HG03159 (cell line): ENCODE measurements around the gene COPS4.
"Not testable (repeated sequence)": the region's sequence is repeated elsewhere in the genome, so short reads cannot be mapped to it uniquely, and the experiment has no call there.

Experiments
- ATAC-seq: cut with Tn5 transposase; IDR thresholded peaks from one replicate; pipeline ENCODE4 v1.9.1; 2021; ENCODE audit warnings: mild to moderate bottlenecking, moderate library complexity; ENCODE audit not compliant: unreplicated experiment

The COPS4 gene

DNA sequence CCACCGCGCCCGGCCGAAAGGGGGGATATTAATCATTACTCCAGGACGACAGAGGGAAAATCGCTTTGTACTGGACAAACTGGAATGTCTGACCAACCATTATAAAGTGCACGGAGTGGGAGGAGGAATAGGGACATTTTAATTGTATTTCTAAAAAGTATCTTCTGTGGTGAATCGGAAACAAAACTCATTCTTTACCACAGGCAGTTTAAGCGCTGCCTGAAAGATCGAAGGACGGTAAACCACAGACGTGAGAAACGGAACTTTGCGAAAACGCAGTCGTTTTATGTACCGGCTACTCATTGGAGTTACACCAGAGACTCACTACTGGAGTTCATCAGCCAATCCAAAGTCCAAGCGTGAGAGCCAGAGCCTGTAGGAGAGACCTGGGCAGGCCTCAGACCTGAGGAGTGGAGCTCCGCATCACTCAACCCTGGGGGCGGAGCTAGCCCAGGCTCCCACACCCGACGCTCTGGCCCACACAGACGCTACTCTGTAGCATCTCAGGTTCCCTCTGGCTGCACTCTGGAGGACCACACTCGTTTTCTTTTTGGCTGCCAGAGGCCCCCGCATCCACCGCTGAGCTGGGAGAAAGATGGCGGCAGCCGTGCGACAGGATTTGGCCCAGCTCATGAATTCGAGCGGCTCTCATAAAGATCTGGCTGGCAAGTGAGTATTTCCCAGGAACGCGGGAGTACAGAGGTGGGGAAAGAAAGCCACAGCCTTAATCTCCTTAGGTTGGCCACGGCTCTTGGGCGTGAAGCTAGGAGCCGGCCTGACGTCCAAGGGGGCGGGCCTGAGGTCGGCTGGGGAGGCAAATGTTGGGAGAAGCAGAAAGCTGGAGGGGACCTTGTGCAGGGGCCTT lies at the start of gene COPS4:
COPS4 (plus strand) TSS at position 554 of the 865 bp plus-strand sequence; CDS start at position 596, 42 bp downstream.
- ATAC-seq, result peak; percentile 99

DNA sequence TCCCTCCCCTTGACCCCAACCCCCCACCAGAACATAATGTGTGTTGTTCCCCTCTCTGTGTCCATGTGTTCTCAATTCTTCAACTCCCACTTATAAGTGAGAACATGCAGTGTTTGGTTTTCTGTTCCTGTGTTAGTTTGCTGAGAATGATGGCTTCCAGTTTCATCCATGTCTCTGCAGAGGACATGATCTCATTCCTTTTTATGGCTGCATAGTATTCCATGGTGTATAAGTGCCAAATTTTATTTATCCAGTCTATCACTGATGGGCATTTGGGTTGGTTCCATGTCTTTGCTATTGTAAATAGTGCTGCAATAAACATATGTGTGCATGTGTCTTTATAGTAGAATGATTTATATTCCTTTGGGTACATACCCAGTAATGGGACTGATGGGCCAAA lies 47.5 kb upstream of the COPS4 start:
- ATAC-seq, result not testable (repeated sequence)

DNA sequence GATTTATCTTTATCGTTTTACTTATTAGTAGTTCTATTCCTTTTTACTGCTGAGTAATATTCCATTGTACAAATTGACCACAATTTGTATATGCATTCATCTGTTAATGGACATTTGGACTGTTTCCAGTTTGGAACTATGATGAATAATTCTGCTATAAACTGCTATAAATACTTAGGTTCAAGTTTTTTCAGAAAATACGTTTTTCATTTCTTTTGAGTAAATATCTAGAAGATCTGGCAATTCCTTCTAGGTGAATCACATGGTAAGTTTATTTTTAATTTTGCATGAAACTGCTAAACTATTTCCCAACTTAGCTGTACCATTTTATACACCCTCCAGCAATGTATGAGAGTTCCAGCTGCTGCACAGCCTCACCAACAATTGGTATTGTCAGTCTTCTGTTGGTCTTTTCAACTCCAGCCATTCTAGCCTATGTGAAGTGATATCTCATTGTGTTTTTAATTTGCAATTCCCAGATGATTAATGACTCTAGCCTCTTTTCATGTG lies 46.6 kb upstream of the COPS4 start:
- ATAC-seq, result no peak

DNA sequence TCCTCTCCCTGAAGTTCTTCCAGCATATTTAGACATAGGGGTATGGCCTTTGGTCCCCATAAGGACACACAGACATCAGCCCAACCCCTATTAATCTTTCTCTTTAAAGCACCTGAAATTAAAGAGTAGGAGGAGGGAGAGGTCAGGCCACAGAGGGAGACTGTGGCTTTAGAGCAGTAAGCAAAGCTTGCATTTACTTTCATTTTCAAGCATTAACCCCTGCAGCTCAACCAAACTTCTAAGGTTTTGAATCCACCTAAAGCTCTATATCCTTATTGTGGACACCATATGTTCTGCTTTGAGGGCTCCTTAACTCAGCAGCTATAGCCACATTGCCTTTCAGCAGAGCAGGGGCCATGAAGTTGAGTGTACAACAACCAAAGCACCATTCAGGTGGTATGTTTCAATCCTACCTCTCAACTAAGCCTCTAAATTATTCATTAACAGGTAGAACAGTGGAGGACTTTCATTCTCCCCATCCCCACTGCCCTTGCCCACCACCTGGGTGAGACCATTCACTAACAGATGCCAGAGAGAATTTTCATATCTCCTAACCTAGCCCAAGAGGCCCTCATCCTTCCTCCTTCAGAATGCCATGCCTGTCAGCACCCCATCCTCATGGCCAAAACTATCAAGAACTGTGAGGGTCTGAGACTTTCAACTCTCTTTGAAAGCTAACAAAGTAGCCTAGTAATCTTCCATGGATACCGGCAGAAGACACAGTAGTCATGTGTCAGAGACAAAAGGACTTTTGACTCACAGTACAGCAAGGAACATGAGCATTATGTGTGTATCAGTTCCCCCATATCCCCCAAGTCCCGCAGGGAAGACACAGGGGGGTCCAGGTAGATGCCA lies 45.2 kb upstream of the COPS4 start:
- ATAC-seq, result peak; percentile 83

DNA sequence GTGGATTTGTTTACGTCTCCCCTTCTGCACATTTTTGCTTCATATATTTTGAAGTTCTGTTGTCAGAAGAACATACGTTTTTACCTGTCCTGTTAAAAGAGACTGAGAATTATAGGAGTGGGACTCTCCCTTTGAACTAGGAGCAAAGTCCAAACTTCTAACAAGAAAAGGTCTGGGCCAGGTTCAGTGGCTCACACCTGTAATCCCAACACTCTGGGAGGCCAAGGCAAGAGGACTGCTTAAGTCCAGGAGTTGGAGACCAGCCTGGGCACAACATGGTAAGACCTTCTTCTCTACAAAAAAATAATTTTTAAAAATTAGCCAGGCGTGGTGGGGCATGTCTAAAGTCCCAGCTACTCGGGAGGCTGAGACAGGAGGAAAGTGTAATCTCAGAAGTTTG lies 40.1 kb upstream of the COPS4 start:
- no peak for ATAC-seq

DNA sequence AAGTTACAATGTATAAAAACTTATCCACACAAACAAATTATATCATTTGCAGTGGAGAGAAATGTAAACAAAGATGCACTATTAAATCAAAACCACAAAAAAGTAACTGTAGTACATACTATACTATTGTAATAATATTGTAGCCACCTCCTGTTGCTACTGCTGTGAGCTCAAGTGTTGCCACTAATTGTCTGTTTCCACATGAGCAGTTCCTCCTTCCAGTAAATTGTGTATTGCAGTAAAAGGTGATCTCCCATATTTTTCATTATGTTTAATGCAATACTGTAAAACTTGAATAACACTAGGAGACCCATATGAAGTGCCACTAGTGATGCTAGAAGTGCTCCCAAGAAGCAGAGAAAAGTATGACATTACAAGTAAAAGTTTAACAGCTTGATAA lies 36.1 kb upstream of the COPS4 start:
- no peak for ATAC-seq

DNA sequence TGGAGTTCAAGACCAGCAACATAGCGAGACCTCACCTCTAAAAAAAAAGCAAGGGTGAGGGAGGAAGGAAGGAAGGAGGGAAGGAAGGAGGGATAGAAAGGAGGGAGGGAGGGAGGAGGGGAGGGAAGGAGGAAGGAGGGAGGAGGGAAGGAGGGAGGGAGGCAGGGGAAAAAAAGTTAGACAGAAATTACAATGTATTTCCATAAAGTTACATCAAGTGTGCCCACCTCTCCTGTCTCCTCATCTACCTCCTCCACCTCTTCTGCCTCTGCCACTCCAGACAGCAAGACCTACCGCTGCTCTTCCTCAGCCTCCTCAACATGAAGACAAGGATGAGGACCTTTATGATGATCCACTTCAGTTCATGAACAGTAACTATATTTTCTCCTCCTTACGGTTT lies 32.7 kb upstream of the COPS4 start:
- no peak for ATAC-seq

DNA sequence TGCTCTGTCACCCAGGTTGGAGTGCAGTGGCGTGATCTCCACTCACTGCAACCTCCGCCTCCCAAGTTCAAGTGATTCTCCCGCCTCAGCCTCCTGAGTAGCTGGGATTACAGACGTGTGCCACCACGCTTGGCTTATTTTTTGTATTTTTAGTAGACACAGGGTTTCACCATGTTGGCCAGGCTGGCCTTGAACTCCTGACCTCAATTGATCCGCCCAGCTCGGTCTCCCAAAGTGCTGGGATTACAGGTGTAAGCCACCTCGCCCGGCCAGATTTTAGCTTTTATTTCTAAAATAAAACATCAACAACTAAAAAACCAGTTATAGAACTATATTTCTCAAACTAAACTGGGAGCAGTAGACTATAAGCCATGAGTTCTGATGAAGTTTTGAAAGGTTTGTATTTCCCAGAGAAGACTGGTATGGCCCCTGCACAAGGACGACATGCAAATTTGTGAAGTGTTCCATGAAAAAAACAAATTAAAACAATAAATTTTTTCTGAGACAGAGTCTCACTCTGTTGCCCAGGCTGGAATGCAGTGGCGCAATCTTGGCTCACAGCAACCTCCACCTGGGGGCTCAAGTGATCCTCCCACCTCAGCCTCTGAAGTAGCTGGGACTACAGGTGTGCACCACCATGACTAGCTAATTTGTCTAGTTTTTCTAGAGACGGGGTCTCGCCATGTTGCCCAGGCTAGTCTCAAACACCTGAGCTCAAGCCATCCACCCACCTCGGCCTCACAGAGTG lies 31.8 kb upstream of the COPS4 start:
- ATAC-seq, result not testable (repeated sequence)

DNA sequence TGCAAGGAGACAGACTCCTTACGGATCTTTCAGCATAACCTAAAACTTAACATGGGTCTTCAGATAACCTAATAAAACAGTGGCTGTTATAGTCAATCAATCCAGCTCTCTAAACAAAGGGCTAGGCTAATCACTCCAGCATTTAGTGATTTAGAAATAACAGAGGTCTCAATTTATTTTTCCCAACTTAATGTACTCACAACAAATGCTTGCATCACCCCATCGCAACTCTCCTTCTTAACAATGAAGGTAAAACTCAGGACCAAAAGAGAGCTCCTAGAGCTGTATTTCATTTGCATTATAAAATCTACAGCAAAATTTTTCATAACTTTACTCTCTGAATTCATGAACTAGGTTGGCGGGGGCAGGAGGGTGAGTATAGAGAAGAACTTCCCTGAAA lies 25.5 kb upstream of the COPS4 start:
- ATAC-seq, result no peak

DNA sequence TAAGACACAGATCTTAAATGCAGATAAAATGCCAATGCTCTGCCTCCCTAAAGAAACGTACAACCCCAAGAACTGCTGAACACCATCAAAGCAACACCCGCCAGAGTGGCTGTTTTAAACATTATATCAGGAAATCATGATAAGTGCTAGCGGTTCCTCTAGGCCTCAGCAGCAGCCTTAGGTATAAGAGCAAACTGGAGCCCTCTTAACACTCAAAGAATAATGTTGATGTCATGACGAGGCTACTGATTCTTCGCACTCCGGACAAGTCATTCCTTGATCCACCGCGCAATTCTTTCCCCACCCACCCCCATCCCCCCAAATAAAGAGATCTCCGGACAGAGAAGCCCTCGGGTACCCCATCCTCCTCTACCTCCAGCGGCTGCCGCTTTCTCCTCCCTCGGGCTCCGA lies 24.9 kb upstream of the COPS4 start:
- no peak for ATAC-seq

DNA sequence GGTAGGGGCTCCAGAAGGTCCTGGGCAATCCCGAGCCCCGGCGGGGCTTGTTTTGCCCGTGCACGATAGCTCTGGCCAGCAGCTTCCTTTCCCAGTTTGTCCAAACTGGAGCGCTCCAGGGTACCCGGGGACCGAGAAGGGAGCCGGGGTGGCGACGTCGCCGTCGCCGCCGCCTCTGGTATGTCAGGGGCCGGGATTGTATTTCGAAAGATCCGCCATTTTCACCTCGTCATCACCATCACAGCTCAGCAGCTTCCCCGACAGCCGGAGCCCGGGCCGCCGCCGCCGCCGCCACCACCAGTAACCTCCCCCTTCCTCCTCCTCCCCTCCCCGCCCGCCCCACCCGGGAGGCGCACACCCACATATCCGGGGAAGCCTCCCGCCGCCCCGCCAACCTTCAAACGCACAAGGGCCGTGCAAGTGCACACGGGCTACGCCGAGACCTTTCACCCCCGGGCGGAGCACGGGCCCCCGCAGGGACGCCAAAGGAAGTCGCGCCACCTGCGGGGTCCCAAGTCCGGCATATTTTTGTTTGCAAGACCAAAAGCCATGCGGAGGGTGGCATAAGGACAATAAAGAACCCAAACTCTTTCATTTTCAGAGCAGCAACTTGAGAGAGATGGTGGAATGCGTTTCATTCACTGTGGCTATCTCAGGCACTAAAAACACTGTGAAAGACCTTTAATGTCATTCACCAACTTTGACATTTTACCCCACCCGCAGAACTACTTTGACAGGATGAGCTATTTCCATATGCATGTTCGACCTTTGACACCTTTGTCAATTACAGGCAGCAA lies 24.3 kb upstream of the COPS4 start, which contains the start of gene LIN54:
LIN54 (minus strand) TSS at position 302 of the 797 bp plus-strand sequence. CDS start 25,979 bp downstream, outside the sequence.
- ATAC-seq, result peak; percentile 47

DNA sequence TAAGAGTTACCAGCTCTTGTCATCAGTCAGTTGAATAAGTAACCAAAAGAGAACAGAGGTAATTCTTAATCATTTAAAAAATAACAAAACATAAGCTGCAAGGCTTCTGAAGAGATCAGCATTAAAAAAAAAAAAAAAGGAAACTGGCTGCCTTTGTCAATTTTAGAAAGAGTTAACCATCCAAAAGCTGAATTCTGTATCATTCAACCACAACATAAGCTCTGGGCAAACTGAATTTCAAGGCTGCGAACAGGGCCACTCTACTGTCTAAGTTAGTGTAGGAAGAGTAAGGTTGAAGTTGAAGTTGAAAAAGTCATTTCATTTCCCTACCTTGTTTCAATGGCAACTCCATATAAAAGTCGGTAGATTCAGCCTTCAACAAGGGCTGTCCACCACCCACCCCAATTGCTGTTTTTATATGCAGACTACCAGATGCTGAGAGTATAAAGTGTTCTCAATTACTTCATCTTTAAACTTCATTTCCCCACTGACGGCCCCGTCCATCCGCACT lies 23.2 kb upstream of the COPS4 start:
- ATAC-seq, result no peak

DNA sequence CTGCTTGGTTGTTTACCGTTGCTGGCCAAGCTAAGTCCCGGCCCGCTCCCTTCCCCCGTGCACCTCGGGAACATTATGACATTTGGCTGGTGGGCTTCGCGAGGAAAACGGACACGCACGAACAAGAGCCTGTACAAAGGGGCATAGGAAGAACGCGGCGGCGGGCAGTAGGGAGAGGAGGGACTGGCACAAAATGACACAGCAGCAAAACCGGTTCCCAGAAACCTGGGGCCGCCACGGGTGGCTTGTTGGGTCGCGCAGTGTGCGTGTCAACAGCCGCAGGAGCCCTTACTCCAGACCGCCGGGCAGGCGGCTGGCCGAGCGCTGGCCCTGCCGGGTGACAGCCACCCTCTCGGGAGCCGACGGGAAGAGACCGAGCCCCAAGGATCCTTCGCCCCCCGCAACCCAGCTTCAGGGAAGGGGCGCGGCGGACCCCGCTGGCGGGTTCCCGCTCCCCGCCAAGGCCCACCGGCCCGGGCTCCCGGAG lies 22.7 kb upstream of the COPS4 start:
- ATAC-seq, result peak; percentile 14

DNA sequence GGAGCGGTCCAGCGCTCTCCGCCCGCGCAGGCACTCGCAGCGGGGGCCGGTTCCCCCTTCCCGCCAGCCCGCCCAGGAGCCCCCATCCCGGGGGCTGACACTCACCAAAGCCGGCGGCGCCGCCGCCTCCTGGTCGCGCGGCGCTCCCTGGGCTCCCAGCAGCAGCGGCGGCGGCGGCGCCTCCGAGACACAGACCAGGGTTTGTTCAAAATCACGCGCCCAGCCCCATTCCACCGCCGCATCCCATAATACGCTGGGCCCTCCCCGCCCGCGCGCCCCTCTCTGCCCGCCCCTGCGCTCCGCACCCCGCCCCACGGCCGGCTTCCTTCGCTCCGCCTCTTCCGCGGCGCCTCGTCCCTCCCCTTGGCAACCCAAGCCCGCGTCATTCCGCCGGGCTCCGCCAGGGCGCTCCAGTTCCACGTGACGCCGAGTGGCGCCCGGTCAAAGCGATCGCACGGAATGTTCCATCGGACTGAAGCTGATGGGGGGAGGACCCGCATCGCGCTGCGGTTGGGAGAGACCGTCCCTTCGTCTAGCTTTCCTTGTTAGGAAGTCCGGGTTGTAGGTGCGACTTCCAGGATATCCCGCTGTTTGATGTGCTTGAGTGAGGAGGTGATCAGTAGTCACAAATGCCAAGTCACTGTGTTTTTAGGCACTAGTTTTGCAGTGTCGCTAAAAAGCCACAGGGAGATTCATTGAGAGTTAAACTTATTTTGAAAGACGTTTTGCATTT lies 22.1 kb upstream of the COPS4 start:
- peak; percentile 78 for ATAC-seq

DNA sequence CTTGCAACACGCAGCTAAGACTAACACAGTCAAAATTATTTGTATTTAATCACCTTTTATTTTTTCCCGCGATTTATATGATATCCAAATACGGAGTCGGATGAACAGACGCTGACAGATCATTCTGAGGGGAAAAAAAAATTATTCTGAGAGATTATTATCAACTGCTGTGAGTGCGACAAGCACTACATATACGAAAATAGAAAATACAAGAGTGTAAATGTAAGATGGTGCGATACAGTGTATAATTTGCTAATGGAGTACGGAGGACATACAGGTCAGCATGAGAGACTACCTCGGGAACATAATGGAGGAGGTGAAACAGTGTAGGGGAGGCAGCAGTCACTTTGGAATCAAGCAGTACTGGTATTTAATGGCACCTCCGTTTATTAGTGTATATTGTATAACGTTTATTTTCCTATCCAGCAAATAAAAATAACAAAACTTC lies 21.5 kb upstream of the COPS4 start:
- ATAC-seq, result no peak

DNA sequence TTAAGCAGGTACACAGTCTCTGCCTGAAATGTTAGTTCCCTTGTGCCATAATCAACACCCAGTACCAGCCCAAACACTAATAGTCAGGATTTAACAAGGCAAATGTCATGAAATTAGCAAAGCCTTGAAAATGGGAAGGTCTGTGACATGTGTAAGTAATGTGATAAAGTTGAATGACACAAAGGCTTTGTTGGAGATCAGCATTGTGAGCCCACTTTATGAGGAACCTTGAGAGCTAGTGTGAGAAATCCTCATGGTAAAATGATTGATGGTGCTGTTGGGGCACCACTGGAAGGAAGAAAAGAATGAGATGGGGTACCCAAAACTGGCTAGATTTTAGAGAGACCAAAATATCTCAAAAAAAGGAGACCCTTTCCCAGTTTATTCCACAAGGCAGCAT lies 21.1 kb upstream of the COPS4 start:
- no peak for ATAC-seq

DNA sequence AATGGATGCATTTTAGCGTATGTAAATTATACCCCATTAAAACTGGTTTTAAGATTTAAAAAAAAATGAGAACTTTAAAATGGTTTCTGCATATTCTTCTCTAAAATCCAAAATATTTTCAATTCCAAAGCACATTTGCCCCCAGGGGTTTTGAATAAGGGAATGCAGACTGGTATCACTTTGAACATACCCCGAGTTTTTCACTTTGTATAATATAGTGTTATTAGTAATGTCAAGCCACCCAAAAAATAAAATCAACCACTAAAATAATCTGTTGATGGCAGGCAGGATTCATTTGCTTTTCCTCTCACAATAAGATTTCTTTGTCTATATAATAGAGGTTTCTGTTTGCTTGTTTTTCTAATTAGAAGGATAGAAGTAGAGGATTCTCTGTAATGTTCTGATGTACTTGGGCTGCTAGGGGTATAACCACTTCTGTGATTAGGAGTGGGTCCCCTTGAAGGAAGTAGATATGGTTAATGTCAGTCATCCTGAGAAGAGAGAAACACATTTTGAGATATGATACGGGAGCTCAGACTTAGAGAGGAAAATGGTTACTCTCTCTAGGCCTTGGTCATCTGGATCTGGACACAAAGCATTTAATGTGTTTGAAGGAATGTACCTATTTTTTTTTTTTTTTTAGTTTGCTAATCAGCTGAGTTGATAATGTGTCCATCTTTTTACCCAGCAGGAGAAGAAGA lies 15.0 kb upstream of the COPS4 start:
- no peak for ATAC-seq

DNA sequence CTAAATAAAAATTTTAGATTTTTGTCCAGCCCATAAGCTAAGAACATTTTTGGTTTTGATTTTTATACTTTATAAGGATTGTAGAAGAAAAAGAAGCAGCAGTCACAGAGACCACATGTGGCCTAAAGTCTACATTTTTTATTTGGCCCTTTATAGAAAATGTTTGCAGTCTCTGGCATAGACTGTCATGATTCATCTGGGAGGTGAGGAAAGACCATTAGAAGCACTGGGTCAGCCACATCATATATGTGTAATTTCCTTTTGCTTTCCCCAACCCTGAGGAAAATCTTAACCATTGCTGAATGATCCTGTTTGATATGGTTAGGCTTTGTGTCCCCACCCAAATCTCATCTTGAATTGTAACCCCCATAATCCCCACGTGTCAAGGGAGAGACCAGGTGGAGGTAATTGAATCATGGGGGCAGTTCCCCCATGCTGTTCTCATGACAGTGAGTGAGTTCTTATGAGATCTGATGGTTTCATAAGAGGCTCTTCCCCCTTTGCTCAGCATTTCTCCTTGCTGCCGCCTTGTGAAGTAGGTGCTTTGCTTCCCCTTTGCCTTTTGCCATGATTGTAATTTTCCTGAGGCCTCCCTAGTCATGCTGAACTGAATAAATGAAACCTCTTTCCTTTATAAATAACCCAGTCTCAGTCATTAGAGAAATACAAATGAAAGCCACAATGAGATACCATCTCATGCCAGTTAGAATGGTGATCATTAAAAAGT lies 12.1 kb upstream of the COPS4 start:
- ATAC-seq, result no peak
